ENCODE data around the gene LSM14A.
"Not testable (repeated sequence)": the region's sequence is repeated elsewhere in the genome, so short reads cannot be mapped to it uniquely, and the experiment has no call there.

The LSM14A gene

GRCh38 chr19:34159541-34159940 lies 12.8 kb upstream of the LSM14A start:
- not testable (repeated sequence) for DNase-seq

GRCh38 chr19:34161902-34162301 lies 10.4 kb upstream of the LSM14A start:
- not testable (repeated sequence) for DNase-seq

- no peak for DNase-seq
Measured at GRCh38 chr19:34165295-34165738, 7.0 kb upstream of the LSM14A start.

- DNase-seq: not testable (repeated sequence)
Measured at GRCh38 chr19:34169475-34170199, 2.7 kb upstream of the LSM14A start.

GRCh38 chr19:34171539-34171876 lies 796 bp upstream of the LSM14A start:
- DNase-seq: peak; percentile 88

GRCh38 chr19:34172661-34173192 lies 423 bp downstream of the LSM14A start:
- DNase-seq: peak; percentile 30

GRCh38 chr19:34173193-34173956 lies 1.1 kb downstream of the LSM14A start:
- peak; percentile 32 for DNase-seq

GRCh38 chr19:34175173-34175572 lies 2.9 kb downstream of the LSM14A start:
- not testable (repeated sequence) for DNase-seq

- DNase-seq: no peak
Measured at GRCh38 chr19:34176581-34176980, 4.3 kb downstream of the LSM14A start.

GRCh38 chr19:34178274-34178610 lies 5.9 kb downstream of the LSM14A start:
- DNase-seq: no peak

GRCh38 chr19:34179066-34179465 lies 6.8 kb downstream of the LSM14A start:
- DNase-seq: no peak

GRCh38 chr19:34180273-34180672 lies 8.0 kb downstream of the LSM14A start:
- DNase-seq: no peak

- no peak for DNase-seq
Measured at GRCh38 chr19:34180709-34181108, 8.4 kb downstream of the LSM14A start.

GRCh38 chr19:34181111-34181864 lies 9.0 kb downstream of the LSM14A start:
- DNase-seq: no peak

- no peak for DNase-seq
Measured at GRCh38 chr19:34182125-34182524, 9.8 kb downstream of the LSM14A start.

- no peak for DNase-seq
Measured at GRCh38 chr19:34184880-34185491, 12.7 kb downstream of the LSM14A start.

- no peak for DNase-seq
Measured at GRCh38 chr19:34186205-34186604, 13.9 kb downstream of the LSM14A start.

- no peak for DNase-seq
Measured at GRCh38 chr19:34187011-34187410, 14.7 kb downstream of the LSM14A start.

- no peak for DNase-seq
Measured at GRCh38 chr19:34188408-34188807, 16.1 kb downstream of the LSM14A start.

- no peak for DNase-seq
Measured at GRCh38 chr19:34189199-34189916, 17.1 kb downstream of the LSM14A start.

- DNase-seq: no peak
Measured at GRCh38 chr19:34189917-34190425, 17.7 kb downstream of the LSM14A start.

GRCh38 chr19:34191355-34191962 lies 19.2 kb downstream of the LSM14A start:
- DNase-seq: no peak

Measured in activated CD4-positive, alpha-beta T cell treated with anti-CD3 and anti-CD28 coated beads, Interleukin-2, Interleukin-6, amounts not matched to agents 100 ng/mL and 50 ng/mL, durations not matched to agents 16 hours and 8 hours (primary cell).